CD1c-positive myeloid dendritic cell (primary cell): ENCODE data around the gene C12orf56.

ENCODE experiments used
- DNase-seq: peaks from one replicate; pipeline ENCODE4 v3.0.0-alpha.2; 2016; ENCODE audit errors: extremely low spot score

The C12orf56 gene

GRCh38 chr12:64390275-64390851 lies at the start of gene C12orf56:
TSS of gene C12orf56 (minus strand) at chr12:64390758. CDS start at chr12:64390565, 193 bp downstream.
- DNase-seq = peak; percentile 7

GRCh38 chr12:64440100-64440499 lies 49.5 kb upstream of the C12orf56 start:
- DNase-seq = no peak

GRCh38 chr12:64433915-64434314 lies 43.4 kb upstream of the C12orf56 start:
- no peak for DNase-seq

- no peak for DNase-seq
Observed at GRCh38 chr12:64431791-64432190, 41.2 kb upstream of the C12orf56 start.

GRCh38 chr12:64430886-64431285 lies 40.3 kb upstream of the C12orf56 start:
- DNase-seq = no peak

- no peak for DNase-seq
Observed at GRCh38 chr12:64428956-64429355, 38.4 kb upstream of the C12orf56 start.

- no peak for DNase-seq
Observed at GRCh38 chr12:64427988-64428387, 37.4 kb upstream of the C12orf56 start.

GRCh38 chr12:64419696-64420095 lies 29.1 kb upstream of the C12orf56 start:
- no peak for DNase-seq

- no peak for DNase-seq
Observed at GRCh38 chr12:64418209-64418608, 27.7 kb upstream of the C12orf56 start.

- DNase-seq = no peak
Observed at GRCh38 chr12:64413884-64414283, 23.3 kb upstream of the C12orf56 start.

GRCh38 chr12:64412459-64412858 lies 21.9 kb upstream of the C12orf56 start:
- DNase-seq = no peak

GRCh38 chr12:64411427-64411826 lies 20.9 kb upstream of the C12orf56 start:
- no peak for DNase-seq

- DNase-seq = no peak
Observed at GRCh38 chr12:64407342-64408223, 17.0 kb upstream of the C12orf56 start.

GRCh38 chr12:64404470-64405256 lies 14.1 kb upstream of the C12orf56 start:
- DNase-seq = peak; percentile 56

GRCh38 chr12:64403707-64404469 lies 13.3 kb upstream of the C12orf56 start, which contains the start of gene XPOT:
TSS of gene XPOT (plus strand) at chr12:64404392. CDS start at chr12:64410036, 5,644 bp downstream.
- DNase-seq = peak; percentile 97

GRCh38 chr12:64402181-64402580 lies 11.6 kb upstream of the C12orf56 start:
- DNase-seq = no peak

- no peak for DNase-seq
Observed at GRCh38 chr12:64400041-64400440, 9.5 kb upstream of the C12orf56 start.

- no peak for DNase-seq
Observed at GRCh38 chr12:64395739-64396138, 5.2 kb upstream of the C12orf56 start.

GRCh38 chr12:64392221-64392620 lies 1.7 kb upstream of the C12orf56 start:
- DNase-seq = peak; percentile 61

- no peak for DNase-seq
Observed at GRCh38 chr12:64389154-64389553, 1.4 kb downstream of the C12orf56 start.

GRCh38 chr12:64387197-64387816 lies 3.3 kb downstream of the C12orf56 start:
- DNase-seq = no peak
